ENCODE results near the gene MAP3K7. TPM values are rescaled to one million over a fixed set of nuclear protein-coding genes. Genes with fewer than 3 reads are reported as not detected.

The MAP3K7 gene
- total and polyA plus RNA-seq, 2 donors from 2014 or later, result 14.8 to 25.7 TPM

DNA sequence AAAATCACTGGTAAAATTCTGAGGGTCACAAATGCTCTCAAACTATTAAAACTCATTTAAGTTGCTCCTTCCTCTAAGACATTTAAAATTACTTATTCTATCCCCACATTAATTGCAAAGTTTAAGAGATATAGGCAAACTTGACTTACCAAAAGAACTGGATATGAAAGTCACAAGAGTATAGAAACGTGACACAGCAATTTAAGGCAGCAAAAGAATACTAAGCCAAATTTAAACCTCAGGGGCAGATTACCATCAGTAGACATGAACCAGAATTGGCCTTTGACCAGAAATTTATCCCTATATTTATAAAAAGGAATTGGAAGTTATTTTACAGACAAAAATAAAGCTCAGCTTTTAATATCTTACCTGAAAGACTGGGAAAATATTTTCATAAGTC, 56.0 kb downstream of the MAP3K7 start:
- FAIRE-seq (no peak), DNase-seq (no peak)
- Histone ChIP-seq H3K9me3 (ENCODE audit: control insufficient read depth in 2 of 3, insufficient read depth in 1 of 3, low read length in 3 of 3) (no peaks in the 10 kb centered on the region), H3K36me3 (ENCODE audit: control insufficient read depth in 2 of 3, insufficient read depth in 3 of 3, low read length in 3 of 3) (peaks cover 0 to 16% (median 8%) of the 10 kb centered on the region in 3 donors), H3K9ac (ENCODE audit: low read length in 3 of 3) (no peak overlapping the region), H3K4me1 (ENCODE audit: control insufficient read depth in 2 of 3, insufficient read depth in 2 of 3, low read depth in 1 of 3, low read length in 3 of 3) (no peaks in the 10 kb centered on the region), H3K27ac (ENCODE audit: low read depth in 2 of 2, low read length in 2 of 2) (no peak overlapping the region), H3K4me3 (ENCODE audit: low read length in 3 of 3) (no peak overlapping the region), H3K27me3 (ENCODE audit: control insufficient read depth, insufficient read depth, low read length) (no peaks in the 10 kb centered on the region)
- TF ChIP-seq, protein P1, sequence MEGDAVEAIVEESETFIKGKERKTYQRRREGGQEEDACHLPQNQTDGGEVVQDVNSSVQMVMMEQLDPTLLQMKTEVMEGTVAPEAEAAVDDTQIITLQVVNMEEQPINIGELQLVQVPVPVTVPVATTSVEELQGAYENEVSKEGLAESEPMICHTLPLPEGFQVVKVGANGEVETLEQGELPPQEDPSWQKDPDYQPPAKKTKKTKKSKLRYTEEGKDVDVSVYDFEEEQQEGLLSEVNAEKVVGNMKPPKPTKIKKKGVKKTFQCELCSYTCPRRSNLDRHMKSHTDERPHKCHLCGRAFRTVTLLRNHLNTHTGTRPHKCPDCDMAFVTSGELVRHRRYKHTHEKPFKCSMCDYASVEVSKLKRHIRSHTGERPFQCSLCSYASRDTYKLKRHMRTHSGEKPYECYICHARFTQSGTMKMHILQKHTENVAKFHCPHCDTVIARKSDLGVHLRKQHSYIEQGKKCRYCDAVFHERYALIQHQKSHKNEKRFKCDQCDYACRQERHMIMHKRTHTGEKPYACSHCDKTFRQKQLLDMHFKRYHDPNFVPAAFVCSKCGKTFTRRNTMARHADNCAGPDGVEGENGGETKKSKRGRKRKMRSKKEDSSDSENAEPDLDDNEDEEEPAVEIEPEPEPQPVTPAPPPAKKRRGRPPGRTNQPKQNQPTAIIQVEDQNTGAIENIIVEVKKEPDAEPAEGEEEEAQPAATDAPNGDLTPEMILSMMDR (IDR thresholded peaks at IDR 0.05; ENCODE audit: borderline replicate concordance, extremely low read depth, insufficient read depth), result no peak
- intact Hi-C loops (cut with DNase I), result no loop called here

DNA sequence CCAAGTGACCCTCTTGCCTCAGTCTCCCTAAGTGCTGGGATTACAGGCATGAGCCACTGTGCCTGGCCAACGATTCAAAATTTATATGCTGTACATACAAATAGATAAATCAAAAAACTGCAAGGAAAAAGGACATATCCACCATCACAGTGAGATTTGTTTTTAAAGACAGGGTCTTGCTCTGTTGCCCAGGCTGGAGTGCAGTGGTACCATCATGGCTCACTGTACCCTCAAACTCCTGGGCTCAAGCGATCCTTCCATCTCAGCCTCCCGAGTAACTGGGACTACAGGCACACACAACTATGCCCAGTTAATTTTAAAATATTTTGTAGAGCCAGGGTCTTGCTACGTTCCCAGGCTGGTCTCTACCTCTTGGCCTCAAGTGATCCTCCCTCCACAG, 61.5 kb downstream of the MAP3K7 start:
- DNase-seq (no peak), FAIRE-seq (no peak)
- no peaks in the 10 kb centered on the region for H3K27me3 ChIP-seq (ENCODE audit: control insufficient read depth, insufficient read depth, low read length)
- no peak overlapping the region for H3K9ac ChIP-seq (ENCODE audit: low read length in 3 of 3)
- no peak overlapping the region for H3K27ac ChIP-seq (ENCODE audit: low read depth in 2 of 2, low read length in 2 of 2)
- no peaks in the 10 kb centered on the region for H3K9me3 ChIP-seq (ENCODE audit: control insufficient read depth in 2 of 3, insufficient read depth in 1 of 3, low read length in 3 of 3)
- no peaks in the 10 kb centered on the region for H3K4me1 ChIP-seq (ENCODE audit: control insufficient read depth in 2 of 3, insufficient read depth in 2 of 3, low read depth in 1 of 3, low read length in 3 of 3)
- peaks cover 0 to 11% (median 10%) of the 10 kb centered on the region in 3 donors for H3K36me3 ChIP-seq (ENCODE audit: control insufficient read depth in 2 of 3, insufficient read depth in 3 of 3, low read length in 3 of 3)
- no peak overlapping the region for H3K4me3 ChIP-seq (ENCODE audit: low read length in 3 of 3)
- TF ChIP-seq, protein P1 (IDR thresholded peaks at IDR 0.05; ENCODE audit: borderline replicate concordance, extremely low read depth, insufficient read depth), result no peak
- intact Hi-C loops (cut with DNase I), result no loop called here

DNA sequence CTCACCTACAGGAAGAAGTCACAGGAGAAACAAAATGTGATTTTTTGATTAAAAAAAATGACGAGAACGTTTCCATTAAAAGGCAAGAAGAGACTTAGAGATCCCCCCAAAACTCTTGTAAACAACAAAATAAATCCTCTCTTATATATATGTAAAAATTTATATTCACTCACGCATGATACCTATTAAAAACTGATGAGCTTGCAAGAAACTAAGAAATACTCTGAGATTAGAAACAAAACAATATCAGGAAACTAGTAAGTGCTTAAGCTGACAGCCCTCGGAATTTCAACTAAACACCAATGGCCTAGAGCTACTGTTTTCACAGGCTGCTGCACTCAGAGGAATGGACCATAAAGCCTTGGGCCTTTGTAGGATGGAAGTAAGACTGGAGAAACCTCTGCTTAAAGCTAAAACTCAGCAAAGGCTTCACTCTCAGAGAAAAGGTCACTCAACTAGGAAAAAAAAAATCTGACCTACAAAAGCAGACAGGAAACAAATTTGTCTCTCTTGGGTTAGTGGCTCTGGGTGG, 63.0 kb downstream of the MAP3K7 start:
- FAIRE-seq, result no peak
- TF ChIP-seq, protein P1 (IDR thresholded peaks at IDR 0.05; ENCODE audit: borderline replicate concordance, extremely low read depth, insufficient read depth), result no peak
- intact Hi-C loops (cut with DNase I), result no loop called here
- Histone ChIP-seq H3K27me3 (ENCODE audit: control insufficient read depth, insufficient read depth, low read length) (no peaks in the 10 kb centered on the region), H3K4me3 (ENCODE audit: low read length in 3 of 3) (no peak overlapping the region), H3K4me1 (ENCODE audit: control insufficient read depth in 2 of 3, insufficient read depth in 2 of 3, low read depth in 1 of 3, low read length in 3 of 3) (no peaks in the 10 kb centered on the region), H3K9me3 (ENCODE audit: control insufficient read depth in 2 of 3, insufficient read depth in 1 of 3, low read length in 3 of 3) (no peaks in the 10 kb centered on the region), H3K36me3 (ENCODE audit: control insufficient read depth in 2 of 3, insufficient read depth in 3 of 3, low read length in 3 of 3) (peaks cover 0 to 13% (median 10%) of the 10 kb centered on the region in 3 donors), H3K27ac (ENCODE audit: low read depth in 2 of 2, low read length in 2 of 2) (no peak overlapping the region), H3K9ac (ENCODE audit: low read length in 3 of 3) (no peak overlapping the region)
- peak in 2 of 5 donors; percentile 31 to 55 for DNase-seq

DNA sequence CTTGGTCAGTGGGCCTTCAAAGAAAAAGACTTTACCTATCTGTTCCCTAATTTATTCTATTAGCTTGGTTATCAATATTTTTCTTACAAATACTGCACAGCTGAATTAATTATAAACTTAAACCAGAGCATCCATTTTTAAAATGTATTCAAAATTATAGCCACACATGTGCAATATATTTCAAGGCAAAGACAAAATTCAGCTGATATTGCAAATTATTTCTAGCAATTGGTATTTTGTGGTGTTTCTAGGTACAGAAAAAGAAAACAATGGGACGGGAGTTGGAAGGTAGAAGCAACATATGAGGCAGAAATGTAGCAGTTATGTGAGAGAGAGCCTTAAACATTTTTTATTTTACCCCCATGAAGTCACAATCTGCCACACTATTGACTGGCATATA, 64.9 kb downstream of the MAP3K7 start:
- Histone ChIP-seq H3K27ac (ENCODE audit: low read depth in 2 of 2, low read length in 2 of 2) (no peak overlapping the region), H3K4me3 (ENCODE audit: low read length in 3 of 3) (no peak overlapping the region), H3K9me3 (ENCODE audit: control insufficient read depth in 2 of 3, insufficient read depth in 1 of 3, low read length in 3 of 3) (no peaks in the 10 kb centered on the region), H3K36me3 (ENCODE audit: control insufficient read depth in 2 of 3, insufficient read depth in 3 of 3, low read length in 3 of 3) (peaks cover 0 to 14% (median 11%) of the 10 kb centered on the region in 3 donors), H3K4me1 (ENCODE audit: control insufficient read depth in 2 of 3, insufficient read depth in 2 of 3, low read depth in 1 of 3, low read length in 3 of 3) (no peaks in the 10 kb centered on the region), H3K27me3 (ENCODE audit: control insufficient read depth, insufficient read depth, low read length) (no peaks in the 10 kb centered on the region), H3K9ac (ENCODE audit: low read length in 3 of 3) (no peak overlapping the region)
- intact Hi-C loops (cut with DNase I), result no loop called here
- TF ChIP-seq, protein P1 (IDR thresholded peaks at IDR 0.05; ENCODE audit: borderline replicate concordance, extremely low read depth, insufficient read depth), result no peak
- FAIRE-seq (no peak), DNase-seq (no peak)

Measured in kidney (tissue), 14 donors.